Erythroblast (primary cell): ENCODE measurements around the gene KRTAP29-1.

Experiments used
- GATA1 ChIP-seq: IDR thresholded peaks from 2 replicates; pipeline ENCODE4 v1.6.1; 2011; ENCODE audit warnings: low read depth, mild to moderate bottlenecking, control low read depth, low read length, moderate library complexity
- POLR2A ChIP-seq: IDR thresholded peaks from 2 replicates; pipeline ENCODE4 v1.6.1; 2011; ENCODE audit warnings: mild to moderate bottlenecking, low read length

GRCh38 chr17:41338961-41339485 is 36.4 kb upstream of the KRTAP29-1 start:
- TF ChIP-seq POLR2A (no peak), GATA1 (no peak)
